ENCODE data around the gene FOXK2. TPM values are rescaled to one million over a fixed set of nuclear protein-coding genes. Genes with fewer than 3 reads are reported as not detected.

Gene FOXK2
- total RNA-seq, 1 experiment from 2014 or later = 72.0 TPM

GRCh38 chr17:82645516-82645915, 126.0 kb downstream of the FOXK2 start:
- no peaks in the 10 kb centered on the region for H3K9me3 ChIP-seq (ENCODE audit: control insufficient read depth, low read depth, low read length)
- no peak overlapping the region for H4K8ac ChIP-seq (replicated peaks; ENCODE audit: insufficient read length, low read depth, low read length)
- no peaks in the 10 kb centered on the region for H3K9me3 Mint-ChIP-seq
- no peaks in the 10 kb centered on the region for H4K20me1 ChIP-seq (ENCODE audit: control insufficient read depth, insufficient read depth, insufficient read length)
- no peak overlapping the region for H3K23ac ChIP-seq (ENCODE audit: insufficient read length, low read depth, low read length)
- H3K79me1 ChIP-seq (ENCODE audit: insufficient read depth, low read depth, low read length, poor library complexity, severe bottlenecking) = peaks cover 18% of the 10 kb centered on the region
- no peak overlapping the region for H2BK12ac ChIP-seq (ENCODE audit: insufficient read length, low read depth, low read length)
- no peak overlapping the region for H3K18ac ChIP-seq (ENCODE audit: insufficient read length, low read depth, low read length)
- no peak overlapping the region for H2AK5ac ChIP-seq (ENCODE audit: insufficient read length, low read length)
- no peak for DNase-seq
- no peak overlapping the region for H3K4me2 ChIP-seq (ENCODE audit: insufficient read depth, insufficient read length, low read length)
- H3K27ac Mint-ChIP-seq = peak overlapping the region in 1 of 3 experiments; percentile 22; a peak in 1 of 7 replicates
- H4K91ac ChIP-seq (ENCODE audit: insufficient read length, low read depth, low read length) = no peak overlapping the region
- no peak overlapping the region for H3T11ph ChIP-seq (ENCODE audit: low read length)
- H2BK5ac ChIP-seq (ENCODE audit: insufficient read length, low read length) = no peak overlapping the region
- H4K5ac ChIP-seq (ENCODE audit: insufficient read length, low read depth, low read length) = no peak overlapping the region
- peaks cover 8% of the 10 kb centered on the region for H3K23me2 ChIP-seq (ENCODE audit: insufficient read length, low read depth, low read length, poor library complexity, severe bottlenecking)
- H2BK120ac ChIP-seq (ENCODE audit: low read depth, low read length, poor library complexity, severe bottlenecking) = no peak overlapping the region
- TF ChIP-seq CTCF (conservative IDR thresholded peaks at IDR 0.05) = no peak
- H3K56ac ChIP-seq (ENCODE audit: insufficient read length, low read depth, low read length) = no peak overlapping the region
- H3K9ac ChIP-seq (ENCODE audit: extremely low read depth, insufficient read length, low read length) = no peak overlapping the region
- peaks cover 33% of the 10 kb centered on the region for H3K79me2 ChIP-seq (ENCODE audit: insufficient read depth, low read length)
- H2AFZ ChIP-seq (ENCODE audit: low read length) = no peak overlapping the region
- H3K27me3 ChIP-seq (ENCODE audit: insufficient read depth, low read length) = no peaks in the 10 kb centered on the region
- H3K14ac ChIP-seq (ENCODE audit: insufficient read depth, low read length) = no peak overlapping the region
- no peak overlapping the region for H2BK20ac ChIP-seq (ENCODE audit: low read depth, low read length, poor library complexity, severe bottlenecking)
- no peak overlapping the region for H3K27ac ChIP-seq (ENCODE audit: insufficient read length, low read depth, low read length)
- H3K27me3 Mint-ChIP-seq (ENCODE audit: low read depth) = peaks cover 2% of the 10 kb centered on the region
- H3K4me1 Mint-ChIP-seq = peaks cover 7 to 23% of the 10 kb centered on the region in 2 experiments
- H3K36me3 Mint-ChIP-seq (ENCODE audit: insufficient read depth in 1 of 3, low read depth in 3 of 3) = peaks cover 11 to 40% (median 37%) of the 10 kb centered on the region in 3 experiments; a peak in 5 of 7 replicates
- WGBS (ENCODE audit: extremely low coverage, insufficient read length, low lambda C conversion rate) = no CpG with 5 or more reads among the region's 4 CpGs
- H3K4me1 ChIP-seq (ENCODE audit: insufficient read depth, low read length) = no peaks in the 10 kb centered on the region; the same call in 1 of the 2 replicates
- peak overlapping the region; percentile 83 to 90; a peak in 1 of 5 replicates for H3K4me3 Mint-ChIP-seq
- no peak overlapping the region for H2BK15ac ChIP-seq (ENCODE audit: low read depth, low read length)
- no peak overlapping the region for H3K4ac ChIP-seq (ENCODE audit: low read depth, low read length)

All from H9 (cell line).